ENCODE results near the gene CP.

- TF ChIP-seq, protein P1, sequence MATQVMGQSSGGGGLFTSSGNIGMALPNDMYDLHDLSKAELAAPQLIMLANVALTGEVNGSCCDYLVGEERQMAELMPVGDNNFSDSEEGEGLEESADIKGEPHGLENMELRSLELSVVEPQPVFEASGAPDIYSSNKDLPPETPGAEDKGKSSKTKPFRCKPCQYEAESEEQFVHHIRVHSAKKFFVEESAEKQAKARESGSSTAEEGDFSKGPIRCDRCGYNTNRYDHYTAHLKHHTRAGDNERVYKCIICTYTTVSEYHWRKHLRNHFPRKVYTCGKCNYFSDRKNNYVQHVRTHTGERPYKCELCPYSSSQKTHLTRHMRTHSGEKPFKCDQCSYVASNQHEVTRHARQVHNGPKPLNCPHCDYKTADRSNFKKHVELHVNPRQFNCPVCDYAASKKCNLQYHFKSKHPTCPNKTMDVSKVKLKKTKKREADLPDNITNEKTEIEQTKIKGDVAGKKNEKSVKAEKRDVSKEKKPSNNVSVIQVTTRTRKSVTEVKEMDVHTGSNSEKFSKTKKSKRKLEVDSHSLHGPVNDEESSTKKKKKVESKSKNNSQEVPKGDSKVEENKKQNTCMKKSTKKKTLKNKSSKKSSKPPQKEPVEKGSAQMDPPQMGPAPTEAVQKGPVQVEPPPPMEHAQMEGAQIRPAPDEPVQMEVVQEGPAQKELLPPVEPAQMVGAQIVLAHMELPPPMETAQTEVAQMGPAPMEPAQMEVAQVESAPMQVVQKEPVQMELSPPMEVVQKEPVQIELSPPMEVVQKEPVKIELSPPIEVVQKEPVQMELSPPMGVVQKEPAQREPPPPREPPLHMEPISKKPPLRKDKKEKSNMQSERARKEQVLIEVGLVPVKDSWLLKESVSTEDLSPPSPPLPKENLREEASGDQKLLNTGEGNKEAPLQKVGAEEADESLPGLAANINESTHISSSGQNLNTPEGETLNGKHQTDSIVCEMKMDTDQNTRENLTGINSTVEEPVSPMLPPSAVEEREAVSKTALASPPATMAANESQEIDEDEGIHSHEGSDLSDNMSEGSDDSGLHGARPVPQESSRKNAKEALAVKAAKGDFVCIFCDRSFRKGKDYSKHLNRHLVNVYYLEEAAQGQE (IDR thresholded peaks at IDR 0.05; ENCODE audit: low read depth): no peak
- TF ChIP-seq FOXM1 (IDR thresholded peaks at IDR 0.05; ENCODE audit: borderline replicate concordance, low read depth) (no peak), EP300 (IDR thresholded peaks at IDR 0.05; ENCODE audit: borderline replicate concordance) (no peak), RAD21 (IDR thresholded peaks at IDR 0.05; ENCODE audit: low read depth) (no peak), YY1 (IDR thresholded peaks at IDR 0.05; ENCODE audit: low read depth) (no peak), CEBPB (IDR thresholded peaks at IDR 0.05) (no peak), CREB1 (IDR thresholded peaks at IDR 0.05; ENCODE audit: low read depth) (no peak), TAF1 (IDR thresholded peaks at IDR 0.05; ENCODE audit: low read depth) (no peak), TEAD4 (IDR thresholded peaks at IDR 0.05) (no peak), EGR1 (IDR thresholded peaks at IDR 0.05) (no peak), TCF12 (IDR thresholded peaks at IDR 0.05; ENCODE audit: low read depth) (no peak), NFIC (IDR thresholded peaks at IDR 0.05) (no peak)
- TF ChIP-seq, protein P2, sequence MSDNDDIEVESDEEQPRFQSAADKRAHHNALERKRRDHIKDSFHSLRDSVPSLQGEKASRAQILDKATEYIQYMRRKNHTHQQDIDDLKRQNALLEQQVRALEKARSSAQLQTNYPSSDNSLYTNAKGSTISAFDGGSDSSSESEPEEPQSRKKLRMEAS (IDR thresholded peaks at IDR 0.05): no peak
Measured at GRCh38 chr3:149145974-149146373, 75.7 kb downstream of the CP start.

Measured in Ishikawa (cell line).